HL-60/S4 treated with retinoic acid at 250 ng/mL for 4 days and 3 days (cell line): ENCODE results near the gene AP5S1.
"Not testable (repeated sequence)": the region's sequence is repeated elsewhere in the genome, so short reads cannot be mapped to it uniquely, and the experiment has no call there.

Source experiments
- in situ Hi-C: fragments of 300-500 bp; cut with MboI; formaldehyde crosslinking; loops from 2 replicates; pipeline ENCODE4 v1.7.0; 2022; ENCODE audit warnings: low sequenced_read_pairs

AP5S1 gene

GRCh38 chr20:3811467-3812258 is 8.7 kb upstream of the AP5S1 start:
- in situ Hi-C loops = no loop called here

- in situ Hi-C loops = no loop called here
These were observed 8.1 kb upstream of the AP5S1 start for GRCh38 chr20:3812259-3812681.

- in situ Hi-C loops = no loop called here
These were observed 7.1 kb upstream of the AP5S1 start for GRCh38 chr20:3812975-3813847.

GRCh38 chr20:3813848-3814581 is 6.3 kb upstream of the AP5S1 start:
- in situ Hi-C loops = no loop called here

GRCh38 chr20:3814928-3815495 is 5.3 kb upstream of the AP5S1 start:
- in situ Hi-C loops = no loop called here

GRCh38 chr20:3815703-3816315 is 4.5 kb upstream of the AP5S1 start:
- in situ Hi-C loops = no loop called here

GRCh38 chr20:3818155-3819151 is 1.9 kb upstream of the AP5S1 start:
- in situ Hi-C loops = no loop called here

GRCh38 chr20:3819411-3820047 is 818 bp upstream of the AP5S1 start:
- in situ Hi-C loops = no loop called here

GRCh38 chr20:3820901-3821727 is 767 bp downstream of the AP5S1 start:
- in situ Hi-C loops = no loop called here

GRCh38 chr20:3821996-3822395 is 1.6 kb downstream of the AP5S1 start:
- in situ Hi-C loops = no loop called here

GRCh38 chr20:3823881-3824280 is 3.5 kb downstream of the AP5S1 start:
- in situ Hi-C loops = no loop called here

- in situ Hi-C loops = no loop called here
These were observed 5.2 kb downstream of the AP5S1 start for GRCh38 chr20:3825526-3825925.

GRCh38 chr20:3826420-3826819 is 6.1 kb downstream of the AP5S1 start:
- in situ Hi-C loops = no loop called here

GRCh38 chr20:3828798-3829197 is 8.5 kb downstream of the AP5S1 start:
- in situ Hi-C loops = no loop called here

GRCh38 chr20:3829891-3830290 is 9.5 kb downstream of the AP5S1 start:
- in situ Hi-C loops = not testable (repeated sequence)

GRCh38 chr20:3836132-3836531 is 15.8 kb downstream of the AP5S1 start:
- in situ Hi-C loops = no loop called here

- in situ Hi-C loops = no loop called here
These were observed 19.0 kb downstream of the AP5S1 start for GRCh38 chr20:3839328-3839727.

GRCh38 chr20:3840201-3840600 is 19.9 kb downstream of the AP5S1 start:
- in situ Hi-C loops = not testable (repeated sequence)
